NCI-H146 treated with DMSO at 0.1 percent for 48 hours (cell line): Measurements from ENCODE around the gene PPP2R5D.
"Not testable (repeated sequence)": the region's sequence is repeated elsewhere in the genome, so short reads cannot be mapped to it uniquely, and the experiment has no call there.

Source experiments
- DNase-seq: peaks from one replicate; lab custom pipeline; 2025; ENCODE audit not compliant: unreplicated experiment; lab: John Stamatoyannopoulos, UW

The PPP2R5D gene

DNA sequence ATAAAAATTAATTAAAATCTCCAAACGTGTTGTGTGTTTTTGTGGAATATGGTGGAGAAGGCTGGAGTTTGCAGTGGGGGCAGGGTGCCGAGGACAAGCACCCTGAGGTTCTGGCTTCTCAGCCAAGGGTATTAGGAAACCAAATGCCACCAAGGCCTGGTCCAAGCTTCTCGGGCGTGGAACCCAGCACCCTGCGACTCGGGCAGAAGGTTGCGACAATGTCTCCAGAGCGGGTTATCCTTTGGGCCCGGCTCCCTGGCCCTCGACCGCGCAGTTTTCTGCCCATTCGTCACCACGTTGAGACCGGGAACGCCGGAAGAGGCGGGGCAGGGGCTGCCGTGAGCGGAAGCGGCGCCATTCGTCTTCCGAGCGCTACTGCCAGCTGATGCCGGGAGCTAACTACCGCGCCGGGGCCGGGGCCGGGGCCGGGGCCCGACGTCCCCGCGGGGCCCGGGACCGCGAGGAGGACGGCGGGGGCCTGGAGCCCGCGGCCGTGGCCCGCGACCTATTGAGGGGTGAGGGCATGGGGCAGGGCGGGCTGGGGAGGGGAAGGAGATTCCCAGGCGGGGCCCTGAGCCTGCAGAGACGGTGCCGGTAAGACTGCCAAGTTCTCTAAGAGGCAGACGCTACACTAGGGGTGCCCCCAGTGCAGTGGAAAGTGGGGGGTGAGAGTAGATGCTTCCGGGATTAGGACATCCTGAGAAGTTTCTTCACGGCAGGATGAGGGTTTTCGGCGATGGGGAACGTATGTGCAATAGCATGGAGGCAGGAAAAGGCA is 37.1 kb downstream of the PPP2R5D start, which contains the start of gene RRP36:
RRP36 (plus strand) TSS at position 354 of the 778 bp plus-strand sequence; CDS start at position 386, 32 bp downstream.
- DNase-seq = peak; percentile 56

DNA sequence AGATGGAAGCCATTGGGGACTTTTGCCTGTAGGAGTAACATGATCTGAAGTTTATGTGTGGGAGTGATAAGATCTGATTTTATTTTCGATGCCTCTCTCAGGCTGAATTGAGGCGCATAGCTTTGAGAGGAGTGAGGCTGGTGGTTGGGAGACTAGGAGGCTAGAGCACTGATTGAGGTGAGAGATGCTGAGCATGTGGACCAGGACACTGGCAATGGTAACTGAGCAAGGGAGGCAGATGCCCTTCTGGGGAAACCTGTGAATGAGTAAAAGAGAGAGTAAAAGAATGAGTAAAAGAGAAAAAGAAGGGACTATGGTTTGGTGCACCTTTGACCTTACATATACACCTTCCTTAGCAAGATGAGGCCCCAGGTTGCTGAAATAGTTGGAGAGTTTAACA is 40.1 kb downstream of the PPP2R5D start:
- DNase-seq = no peak

DNA sequence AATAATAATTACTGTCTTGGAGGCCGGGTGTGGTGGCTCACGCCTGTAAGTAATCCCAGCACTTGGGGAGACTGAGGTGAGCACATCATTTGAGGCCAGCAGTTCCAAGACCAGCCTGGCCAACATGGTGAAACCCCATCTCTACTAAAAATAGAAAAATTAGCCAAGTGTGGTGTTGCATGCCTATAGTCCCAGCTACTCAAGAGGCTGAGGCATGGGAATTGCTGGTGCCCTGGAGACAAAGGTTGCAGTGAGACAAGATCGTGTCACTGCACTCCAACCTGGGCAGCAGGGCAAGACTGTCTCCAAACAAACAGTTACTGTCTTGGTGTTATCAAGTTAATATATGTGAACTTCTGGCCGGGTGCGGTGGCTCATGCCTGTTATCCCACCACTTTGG is 42.0 kb downstream of the PPP2R5D start:
- DNase-seq = no peak

DNA sequence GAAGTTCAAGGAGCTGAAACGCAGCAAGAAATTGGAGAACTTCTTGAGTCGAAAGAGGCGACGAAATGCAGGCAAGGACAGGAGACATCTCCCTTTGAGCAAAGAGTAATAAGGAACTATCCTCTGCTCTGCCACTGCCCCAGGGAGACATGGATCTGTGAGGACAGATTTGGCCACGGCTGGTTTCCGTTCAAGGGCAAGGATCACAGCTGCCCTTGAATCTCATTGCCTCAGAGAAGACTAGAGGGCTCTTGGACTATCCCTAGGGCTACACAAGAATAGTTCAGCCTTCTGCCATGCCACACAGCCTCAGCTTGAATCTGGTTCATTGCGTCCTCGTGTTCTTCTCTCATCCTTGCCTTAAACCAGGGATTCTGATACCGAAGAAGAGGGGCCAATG is 44.8 kb downstream of the PPP2R5D start:
- no peak for DNase-seq

DNA sequence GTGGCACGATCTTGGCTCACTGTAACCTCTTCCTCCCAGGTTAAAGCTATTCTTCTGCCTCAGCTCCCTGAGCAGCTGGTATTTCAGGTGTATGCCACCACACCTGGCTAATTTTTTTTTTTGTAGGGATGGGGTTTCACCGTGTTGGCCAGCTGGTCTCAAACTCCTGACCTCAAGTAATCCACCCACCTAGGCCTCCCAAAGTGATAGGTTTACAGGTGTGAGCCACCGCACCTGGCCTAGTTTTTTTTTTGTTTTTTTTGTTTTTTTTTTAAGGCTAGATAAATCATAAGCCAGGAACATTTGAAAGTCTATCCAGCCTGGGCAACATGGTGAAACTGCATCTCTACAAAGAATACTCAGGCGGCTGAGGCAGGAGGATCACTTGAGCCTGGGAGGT is 48.0 kb downstream of the PPP2R5D start:
- no peak for DNase-seq

DNA sequence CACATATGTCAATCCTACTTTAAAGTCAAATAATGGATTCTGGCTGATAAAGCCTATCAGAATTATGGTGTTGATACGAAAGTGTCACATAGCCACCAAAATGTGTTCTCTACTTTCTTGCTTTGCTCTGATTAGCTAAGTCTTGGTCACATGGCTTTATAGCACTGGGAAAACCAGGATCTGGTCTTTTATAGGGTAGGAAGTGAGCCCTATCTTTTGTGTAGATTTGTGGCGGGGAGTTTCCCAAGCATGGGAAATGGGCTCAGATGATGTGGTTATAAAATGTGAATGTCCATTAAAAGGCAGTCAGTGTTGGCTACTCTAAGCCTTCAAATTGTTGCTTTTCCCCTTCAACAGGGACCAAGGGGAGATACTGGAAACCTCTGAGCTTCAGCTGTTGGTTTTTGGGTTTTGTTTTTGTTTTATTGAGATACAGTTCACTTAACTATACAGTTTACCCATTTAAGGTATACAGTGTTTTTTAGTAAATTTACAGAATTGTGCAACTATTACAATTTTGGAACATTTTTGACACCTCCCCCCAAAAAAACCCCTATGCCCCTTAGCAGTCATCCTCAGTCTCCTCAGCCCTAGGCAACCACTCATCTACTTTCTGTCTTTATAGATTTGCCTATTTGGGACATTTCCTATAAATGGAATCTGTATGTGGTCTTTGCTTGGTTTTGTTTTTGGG is 49.3 kb downstream of the PPP2R5D start:
- no peak for DNase-seq

DNA sequence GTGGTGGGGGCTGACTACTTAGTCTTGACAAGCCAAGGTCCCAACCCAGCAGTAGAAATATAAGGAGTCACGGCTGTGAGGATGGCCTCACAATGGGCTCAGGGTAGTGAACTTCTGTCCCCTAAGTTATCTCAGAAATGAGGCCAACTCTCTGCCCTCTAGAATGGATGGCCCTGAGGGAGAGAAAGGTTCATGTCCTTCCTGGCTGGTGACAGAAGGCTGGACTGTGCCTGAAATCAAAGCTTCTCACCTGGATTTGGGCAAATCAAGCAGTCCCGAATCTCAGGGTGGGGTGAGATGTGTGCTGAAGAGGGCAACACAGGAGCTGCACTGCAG is 49.8 kb downstream of the PPP2R5D start:
- DNase-seq = no peak

DNA sequence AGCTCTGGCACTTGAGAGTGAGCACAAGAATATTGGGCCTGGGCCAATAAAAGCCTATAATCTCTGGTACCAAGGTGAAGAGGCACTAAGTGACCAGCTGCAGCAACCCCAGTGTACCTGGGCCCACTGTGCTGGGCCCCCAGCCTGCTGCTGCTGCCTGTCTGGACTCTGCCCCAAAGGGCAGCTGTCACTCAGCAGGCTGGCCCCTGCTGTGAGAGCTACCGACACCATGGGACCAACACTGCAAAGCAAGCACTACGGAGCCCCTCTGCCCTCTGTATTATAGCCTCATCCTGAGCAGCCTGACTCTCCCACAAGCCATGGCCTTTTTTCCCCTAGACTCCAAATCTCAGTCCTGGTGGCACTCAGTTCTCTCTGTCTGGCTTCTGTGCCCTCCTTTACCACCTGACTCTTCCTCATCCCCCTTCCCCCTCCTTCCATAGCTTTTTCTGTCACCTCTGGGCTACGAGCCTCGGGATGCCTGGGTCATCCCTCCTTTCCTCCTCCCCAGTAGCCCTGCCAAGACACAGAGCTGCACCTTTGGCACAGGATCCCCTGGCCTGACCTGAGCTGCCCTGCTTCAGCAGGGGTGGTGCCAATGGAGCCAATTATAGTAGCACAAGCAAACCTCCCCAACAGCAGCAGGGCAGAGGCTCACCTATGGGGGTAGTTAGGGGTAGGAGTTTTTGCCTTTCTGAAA is 51.3 kb downstream of the PPP2R5D start:
- no peak for DNase-seq

DNA sequence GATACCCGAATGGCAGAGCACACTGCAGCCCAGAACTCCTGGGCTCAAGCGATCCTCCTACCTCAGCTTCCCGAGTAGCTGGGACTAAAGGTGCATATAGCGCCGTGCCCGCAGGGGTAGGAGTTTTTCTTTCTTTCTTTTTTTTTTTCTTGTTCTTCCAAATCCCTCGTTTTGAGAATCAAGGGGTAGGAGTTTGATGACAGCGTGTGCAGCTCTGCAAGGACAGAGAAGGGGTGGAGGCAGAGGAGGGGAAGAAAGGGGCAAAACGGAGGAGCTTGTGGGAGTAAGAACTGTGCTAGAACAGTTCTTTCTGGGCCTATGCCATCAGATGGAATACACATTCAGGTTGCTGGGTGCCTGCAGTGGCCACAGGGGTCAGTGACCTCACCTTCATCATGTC is 52.3 kb downstream of the PPP2R5D start:
- DNase-seq = no peak

DNA sequence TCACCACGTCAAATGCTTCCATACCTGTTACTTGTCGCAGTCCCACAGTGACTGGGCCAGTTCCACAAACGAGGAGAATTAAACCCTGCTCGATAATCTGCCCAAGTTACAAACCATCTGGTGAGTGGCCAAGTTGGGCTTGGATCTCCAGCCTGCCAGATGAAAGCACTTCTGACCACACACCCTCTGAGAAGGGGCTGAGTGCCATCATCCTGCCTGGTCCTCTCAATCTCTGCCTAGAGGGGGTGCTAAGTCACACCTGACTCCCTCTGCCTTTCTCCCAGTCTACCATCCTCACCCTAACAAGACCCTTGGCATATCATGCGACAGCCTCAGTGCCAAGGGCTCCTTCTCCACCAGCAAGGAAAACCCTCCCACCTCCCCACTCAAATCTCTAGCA is 52.8 kb downstream of the PPP2R5D start:
- DNase-seq = no peak

DNA sequence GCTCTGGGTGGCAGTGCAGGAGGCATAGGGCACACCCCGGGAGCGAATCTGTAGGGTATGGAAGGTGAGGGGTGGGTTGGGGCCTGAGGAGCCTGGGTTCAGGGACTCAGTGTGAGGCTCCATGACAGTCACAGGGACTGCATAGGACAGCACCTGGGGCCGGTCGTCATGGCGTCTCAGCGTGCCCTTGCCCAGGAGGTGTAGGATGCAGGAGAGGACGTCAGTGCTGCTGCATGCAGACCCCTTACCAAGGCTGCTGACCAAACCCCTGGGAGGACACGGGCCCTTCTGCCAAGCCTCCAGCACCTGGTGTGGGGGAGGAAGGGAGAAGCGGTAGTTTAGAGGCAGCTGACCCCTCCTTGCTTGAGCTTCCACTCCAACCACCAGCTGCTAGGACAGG is 53.3 kb downstream of the PPP2R5D start:
- no peak for DNase-seq

DNA sequence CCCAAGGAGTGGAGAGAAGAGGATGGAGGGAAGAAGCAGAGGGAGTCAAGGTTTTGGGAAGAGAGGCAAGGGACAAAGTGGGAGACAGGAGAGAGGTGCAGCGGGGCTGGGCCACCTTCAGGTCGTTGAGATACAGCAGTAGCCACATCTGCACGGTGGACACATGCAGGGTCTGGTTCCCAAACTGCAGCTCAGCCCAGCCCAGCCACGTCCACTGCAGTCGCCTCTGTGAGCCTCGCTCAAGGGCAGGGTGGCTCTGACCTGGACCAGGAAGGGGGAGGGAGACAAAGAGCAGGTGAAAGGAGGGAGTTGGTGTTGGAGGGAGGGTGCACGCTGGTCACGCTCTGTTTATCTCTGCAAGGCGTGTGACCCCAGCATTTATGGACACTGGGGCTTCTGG is 54.4 kb downstream of the PPP2R5D start:
- no peak for DNase-seq

DNA sequence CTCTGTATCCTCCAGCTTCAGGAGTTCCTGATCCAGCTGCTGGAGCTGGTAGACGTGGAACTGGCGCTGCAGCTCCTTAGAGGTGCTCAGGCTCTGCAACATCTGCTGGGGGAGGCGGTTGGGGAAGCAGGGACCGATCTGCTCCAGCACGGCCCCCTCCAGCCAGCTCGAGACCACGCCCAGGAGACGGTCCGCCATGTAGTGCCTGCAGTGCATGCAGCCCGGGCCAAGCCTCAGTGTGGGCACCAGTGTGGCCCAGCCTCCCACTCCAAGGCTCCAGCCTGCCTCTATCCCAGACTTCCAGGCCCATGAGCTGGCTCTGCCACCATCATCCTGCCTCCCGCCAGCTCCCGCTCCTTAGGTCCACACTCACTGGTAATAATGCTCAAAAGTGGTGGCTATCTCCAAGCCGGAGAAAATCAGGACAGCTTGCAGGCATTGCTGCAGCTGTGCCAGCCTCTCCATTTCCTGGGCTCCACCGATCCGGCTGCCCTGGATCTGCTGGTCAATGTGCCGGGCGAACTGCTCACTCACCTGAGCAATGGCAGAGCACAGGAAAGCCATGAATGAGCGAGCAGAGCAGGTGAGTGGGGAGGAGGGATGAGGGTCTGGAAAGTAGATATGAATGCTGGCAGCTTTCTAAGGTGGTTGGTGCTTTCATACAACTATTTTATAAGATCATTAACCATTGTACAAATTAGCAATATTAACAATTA is 56.3 kb downstream of the PPP2R5D start:
- no peak for DNase-seq

DNA sequence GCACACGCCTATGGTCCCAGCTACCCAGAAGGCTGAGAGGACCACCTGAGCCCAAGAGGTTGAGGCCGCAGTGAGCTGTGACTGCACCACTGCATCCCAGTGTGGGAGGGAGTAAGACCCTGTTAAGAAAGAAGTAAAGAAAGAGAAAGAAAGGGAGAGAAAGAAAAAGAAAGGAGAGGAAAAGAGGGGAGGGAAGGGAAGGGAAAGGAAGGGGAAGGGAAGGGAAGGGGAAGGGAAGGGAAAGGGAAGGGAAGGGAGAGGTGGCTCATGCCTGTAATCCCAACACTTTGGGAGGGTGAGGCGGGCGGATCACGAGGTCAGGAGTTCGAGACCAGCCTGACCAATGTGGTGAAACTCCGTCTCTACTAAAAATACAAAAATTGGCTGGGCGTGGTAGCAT is 57.1 kb downstream of the PPP2R5D start:
- DNase-seq = not testable (repeated sequence)

DNA sequence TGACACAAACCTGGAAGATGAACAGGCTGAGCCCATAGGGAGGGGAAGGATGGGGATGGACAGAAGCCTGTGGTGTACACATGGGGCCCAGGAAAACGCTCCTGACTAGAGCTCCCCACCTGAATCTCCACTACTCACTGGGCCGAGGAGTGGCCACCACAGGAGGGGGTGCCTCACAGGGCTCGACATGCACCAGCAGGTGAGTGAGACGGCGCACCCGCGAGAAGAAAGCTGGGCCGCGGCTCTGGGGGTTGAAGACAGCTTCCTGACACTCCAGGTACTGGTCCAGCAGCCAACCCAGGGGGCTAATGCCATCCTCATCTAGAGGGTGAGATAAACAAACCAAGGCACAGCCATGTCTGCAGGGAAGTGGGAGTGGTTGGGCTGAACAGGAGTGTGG is 58.9 kb downstream of the PPP2R5D start:
- no peak for DNase-seq

DNA sequence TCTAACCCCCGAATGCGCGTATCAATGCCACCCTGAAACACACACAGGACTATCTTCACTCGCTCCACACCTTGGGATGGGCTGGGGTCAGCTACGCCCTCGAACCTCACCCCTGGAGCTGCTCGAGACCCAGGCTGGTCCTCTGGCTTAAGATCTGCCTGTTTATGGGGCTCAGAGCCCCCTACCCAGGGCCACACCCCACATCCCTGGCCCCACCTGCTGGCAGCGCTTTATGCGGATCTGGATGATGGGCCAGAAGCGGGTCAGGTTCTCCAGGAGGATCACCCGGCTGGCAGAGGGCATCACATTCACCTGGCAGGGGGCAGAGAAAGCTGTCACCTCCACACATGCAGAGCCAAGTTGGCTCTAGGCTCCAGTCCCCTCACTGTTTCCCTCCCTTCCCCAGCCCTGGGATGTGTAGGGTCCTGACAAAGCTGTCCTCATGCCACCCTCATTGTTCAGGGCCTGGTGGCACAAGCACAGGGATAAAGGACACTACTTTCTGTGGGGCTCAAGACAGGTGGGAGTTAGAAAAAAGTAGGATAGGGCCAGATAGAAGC is 61.1 kb downstream of the PPP2R5D start:
- no peak for DNase-seq

DNA sequence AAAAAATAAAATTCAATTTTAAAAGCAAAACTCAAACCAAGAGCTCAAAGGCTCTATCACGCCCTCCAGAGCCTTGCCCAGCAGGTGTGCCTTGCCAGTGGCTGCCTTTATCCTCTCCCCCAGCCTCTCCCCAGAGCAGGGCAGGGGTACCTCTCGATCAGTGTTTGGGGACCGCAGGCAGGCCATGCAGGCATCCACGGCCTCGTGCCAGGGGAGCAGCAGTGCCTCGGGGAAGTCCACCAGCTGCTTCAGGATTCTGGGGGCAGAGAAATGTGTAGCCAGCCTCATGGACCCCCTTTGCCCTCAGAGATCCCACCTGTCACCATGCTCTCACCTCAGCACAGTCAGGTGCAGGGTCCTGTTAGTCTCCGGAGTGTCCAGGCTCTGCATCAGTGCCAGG is 63.6 kb downstream of the PPP2R5D start:
- no peak for DNase-seq

DNA sequence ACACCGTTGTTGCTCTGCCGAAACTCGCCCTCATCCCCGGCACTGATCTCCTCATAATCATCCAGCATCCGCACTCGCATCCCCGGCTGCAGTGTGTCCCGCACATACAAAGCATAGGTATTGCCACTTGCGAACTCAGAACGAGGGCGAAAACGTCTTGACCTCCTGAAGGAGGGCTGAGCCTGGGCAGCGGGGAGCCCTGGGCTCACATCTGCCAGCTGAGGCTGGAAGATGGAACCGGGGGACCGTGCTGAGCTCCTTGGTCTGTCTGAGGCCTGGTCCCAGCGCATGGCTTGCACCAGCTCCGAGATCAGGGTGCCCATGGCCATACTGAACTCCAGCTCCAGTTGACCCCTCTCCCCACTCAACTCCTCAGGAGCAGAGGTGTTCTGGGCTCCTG is 66.6 kb downstream of the PPP2R5D start:
- no peak for DNase-seq

DNA sequence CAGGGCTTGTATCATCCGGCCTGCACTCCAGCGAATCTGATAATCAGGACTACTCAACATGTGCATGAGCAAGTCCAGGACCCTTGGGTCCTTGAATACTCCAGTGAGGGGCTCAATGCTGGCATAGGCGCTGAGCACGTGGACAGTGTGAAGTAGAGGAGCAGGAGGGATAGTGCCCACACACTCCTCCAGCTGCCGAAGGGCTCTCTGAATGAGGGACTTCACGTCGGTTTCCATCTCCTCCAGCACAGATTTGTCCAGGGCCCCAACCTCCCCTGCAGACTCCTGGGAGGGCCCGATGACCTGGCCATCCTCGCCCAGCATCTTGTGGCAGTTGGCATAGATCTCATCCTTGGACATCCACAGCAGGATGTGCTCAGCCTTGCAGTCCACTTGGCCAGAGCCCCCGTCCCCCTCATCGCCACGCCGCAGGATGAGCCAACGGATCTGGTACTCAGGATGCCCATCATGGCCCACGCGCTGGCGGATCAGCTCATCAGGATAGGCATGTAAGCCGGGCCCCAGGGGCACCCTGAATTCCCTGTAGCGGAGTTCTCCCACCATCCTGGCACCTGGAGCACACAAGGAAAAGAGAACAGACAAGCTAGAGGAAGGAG is 68.0 kb downstream of the PPP2R5D start:
- no peak for DNase-seq

DNA sequence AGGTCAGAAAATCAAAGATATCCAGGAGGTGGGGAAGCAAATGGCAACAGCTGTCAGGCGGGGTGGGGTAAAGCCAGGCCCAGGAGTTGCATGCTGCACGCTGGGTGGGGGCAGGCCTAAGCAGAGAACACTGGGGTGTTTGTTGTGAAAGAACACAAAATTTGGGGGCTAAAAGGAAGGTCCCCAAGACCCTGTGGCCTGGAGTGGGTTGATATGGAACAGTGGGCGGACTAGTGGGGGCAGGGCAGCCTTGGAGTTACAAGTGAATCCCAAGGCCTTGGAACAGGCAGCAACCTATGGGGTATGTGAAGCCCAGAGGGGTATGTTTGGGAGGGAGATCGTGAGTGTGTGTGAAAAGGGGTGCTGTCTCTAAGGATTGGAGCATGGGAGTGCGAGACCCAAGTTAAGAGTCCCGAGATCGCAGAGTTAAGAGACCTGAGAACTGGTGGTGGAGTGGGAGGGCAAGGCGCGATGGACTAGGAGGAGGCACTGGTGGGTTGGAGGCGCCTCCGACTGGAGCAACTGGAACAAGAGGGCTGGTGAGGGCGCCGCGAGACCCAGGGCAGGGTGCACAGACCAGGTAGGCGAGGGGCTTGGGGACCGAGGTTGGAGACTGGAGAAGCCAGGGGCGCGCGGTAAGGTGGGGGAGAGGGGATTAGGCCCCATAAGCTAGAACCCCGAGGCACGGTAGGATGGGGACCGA is 68.6 kb downstream of the PPP2R5D start:
- no peak for DNase-seq
